Choroid plexus epithelial cell (primary cell): ENCODE data around the gene MANBA.

Experiments used
- DNase-seq: peaks from one replicate; pipeline ENCODE4 v3.0.0-alpha.2; 2010; ENCODE audit warnings: low read depth
- H3K4me3 ChIP-seq: 2 replicates; pipeline ENCODE4 v1.5.1; 2011; ENCODE audit warnings: low read depth, mild to moderate bottlenecking, control low read depth, low read length, moderate library complexity
- TF ChIP-seq, protein P1 (sequence below): conservative IDR thresholded peaks from 2 replicates; pipeline ENCODE4 v1.5.1; 2011; ENCODE audit warnings: low read depth, mild to moderate bottlenecking, control low read depth, inconsistent platforms, low read length, moderate library complexity

Gene MANBA

DNA sequence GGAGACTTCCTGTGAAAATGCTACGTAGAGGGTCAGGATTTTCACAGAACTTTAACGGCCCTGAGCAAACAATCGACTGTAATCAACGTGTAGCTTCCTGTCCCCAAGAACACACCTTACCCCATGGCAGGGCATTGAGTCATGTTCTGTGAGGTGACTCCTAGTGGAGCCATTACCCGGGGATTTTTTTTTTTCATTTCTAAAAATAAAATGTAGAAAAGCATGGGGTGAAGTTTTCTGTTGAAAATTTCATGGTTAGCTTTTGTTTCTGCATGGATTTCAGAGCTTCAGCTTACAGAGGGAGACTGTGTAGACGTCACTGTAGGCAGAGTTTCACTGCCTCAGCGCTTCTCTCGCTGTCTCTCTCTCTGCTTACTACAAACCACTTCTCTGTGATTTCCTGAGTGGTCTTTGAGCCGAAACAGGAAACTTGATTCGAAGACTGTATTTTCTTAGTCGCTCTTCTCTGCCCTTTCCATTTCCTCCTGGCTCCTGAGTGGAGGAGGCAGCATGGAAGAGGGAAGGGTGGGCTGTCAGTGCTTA, 147.9 kb downstream of the MANBA start:
- no peak overlapping the region for H3K4me3 ChIP-seq
- no peak for DNase-seq
- TF ChIP-seq, protein P1, sequence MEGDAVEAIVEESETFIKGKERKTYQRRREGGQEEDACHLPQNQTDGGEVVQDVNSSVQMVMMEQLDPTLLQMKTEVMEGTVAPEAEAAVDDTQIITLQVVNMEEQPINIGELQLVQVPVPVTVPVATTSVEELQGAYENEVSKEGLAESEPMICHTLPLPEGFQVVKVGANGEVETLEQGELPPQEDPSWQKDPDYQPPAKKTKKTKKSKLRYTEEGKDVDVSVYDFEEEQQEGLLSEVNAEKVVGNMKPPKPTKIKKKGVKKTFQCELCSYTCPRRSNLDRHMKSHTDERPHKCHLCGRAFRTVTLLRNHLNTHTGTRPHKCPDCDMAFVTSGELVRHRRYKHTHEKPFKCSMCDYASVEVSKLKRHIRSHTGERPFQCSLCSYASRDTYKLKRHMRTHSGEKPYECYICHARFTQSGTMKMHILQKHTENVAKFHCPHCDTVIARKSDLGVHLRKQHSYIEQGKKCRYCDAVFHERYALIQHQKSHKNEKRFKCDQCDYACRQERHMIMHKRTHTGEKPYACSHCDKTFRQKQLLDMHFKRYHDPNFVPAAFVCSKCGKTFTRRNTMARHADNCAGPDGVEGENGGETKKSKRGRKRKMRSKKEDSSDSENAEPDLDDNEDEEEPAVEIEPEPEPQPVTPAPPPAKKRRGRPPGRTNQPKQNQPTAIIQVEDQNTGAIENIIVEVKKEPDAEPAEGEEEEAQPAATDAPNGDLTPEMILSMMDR, result no peak

DNA sequence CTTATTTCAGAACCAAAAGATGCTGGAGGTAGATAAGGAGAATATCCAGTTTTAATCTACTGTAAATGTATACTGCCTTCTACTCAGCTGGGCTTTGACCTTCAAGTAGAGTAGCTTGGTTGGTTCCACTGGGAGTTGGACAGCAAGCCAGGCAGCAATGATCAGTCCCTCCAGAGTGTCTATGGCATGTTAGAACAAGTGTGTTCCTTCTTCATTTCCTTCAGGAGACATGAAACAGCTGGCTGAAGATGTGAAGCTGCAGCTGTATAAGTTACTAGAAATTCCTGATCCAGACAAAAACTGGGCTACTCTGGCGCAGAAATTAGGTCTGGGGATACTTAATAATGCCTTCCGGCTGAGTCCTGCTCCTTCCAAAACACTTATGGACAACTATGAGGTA, 148.6 kb downstream of the MANBA start:
- TF ChIP-seq, protein P1, result no peak
- H3K4me3 ChIP-seq, result no peak overlapping the region
- DNase-seq, result no peak

DNA sequence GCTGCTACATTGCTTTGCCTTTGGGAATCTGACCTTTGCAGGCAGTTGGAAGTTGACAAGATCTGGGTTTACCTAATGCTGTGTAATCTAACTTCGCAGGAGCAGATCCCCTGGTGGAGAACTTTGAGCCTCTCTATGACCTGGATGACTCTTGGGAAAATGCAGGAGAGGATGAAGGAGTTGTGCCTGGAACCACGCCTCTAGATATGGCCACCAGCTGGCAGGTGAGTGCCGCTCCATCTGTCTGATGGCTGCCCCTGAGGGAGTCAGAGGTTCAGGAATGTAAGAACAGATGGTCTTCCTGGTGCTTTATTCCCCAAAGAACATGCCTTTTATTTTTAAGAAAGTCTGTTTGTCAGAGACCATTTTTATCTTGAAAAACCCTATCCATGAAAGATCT, 150.3 kb downstream of the MANBA start:
- no peak for DNase-seq
- no peak overlapping the region for H3K4me3 ChIP-seq
- TF ChIP-seq, protein P1, result no peak

GRCh38 chr4:102610007-102610406, 150.8 kb downstream of the MANBA start:
- TF ChIP-seq, protein P1, result peak; percentile 68
- DNase-seq, result peak; percentile 56
- no peak overlapping the region for H3K4me3 ChIP-seq

- TF ChIP-seq, protein P1, result no peak
- H3K4me3 ChIP-seq, result no peak overlapping the region
- peak; percentile 37 for DNase-seq
These were observed 152.6 kb downstream of the MANBA start for GRCh38 chr4:102608190-102608589.

DNA sequence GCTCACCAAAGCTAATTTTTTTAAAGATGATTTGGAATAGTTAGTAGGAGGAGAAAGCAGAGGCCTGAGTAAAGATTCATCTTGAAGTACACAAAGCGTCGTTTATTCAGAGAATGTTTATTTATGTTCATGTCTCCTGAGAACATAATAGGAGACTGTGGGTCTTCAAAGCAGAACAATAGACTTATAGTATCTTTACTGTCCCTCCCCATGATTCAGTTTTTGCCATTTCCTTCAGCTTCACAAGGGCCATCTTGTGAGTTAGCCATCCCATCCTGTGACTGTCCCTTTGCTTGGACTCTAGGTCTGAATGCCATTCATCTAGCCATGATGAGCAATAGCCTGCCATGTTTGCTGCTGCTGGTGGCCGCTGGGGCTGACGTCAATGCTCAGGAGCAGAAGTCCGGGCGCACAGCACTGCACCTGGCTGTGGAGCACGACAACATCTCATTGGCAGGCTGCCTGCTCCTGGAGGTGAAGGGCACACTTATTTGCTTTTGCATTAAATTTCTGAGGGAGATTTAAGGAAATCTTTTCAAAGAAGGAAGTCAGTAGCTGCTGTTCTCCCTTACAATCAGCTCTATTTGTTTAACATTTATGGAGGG, 153.8 kb downstream of the MANBA start:
- TF ChIP-seq, protein P1, result no peak
- DNase-seq, result no peak
- no peak overlapping the region for H3K4me3 ChIP-seq

- peak; percentile 79 for DNase-seq
- H3K4me3 ChIP-seq, result no peak overlapping the region
- TF ChIP-seq, protein P1, result peak; percentile 7
These were observed 154.5 kb downstream of the MANBA start for GRCh38 chr4:102606261-102606660.
